ENCODE measurements around the gene RABGAP1L.
A peak's percentile ranks its signal among the peaks of the same experiment; 100 is the strongest.

The RABGAP1L gene

GRCh38 chr1:174996476-174996875, 837.2 kb downstream of the RABGAP1L start:
- Histone ChIP-seq H3K27me3 (replicated peaks; ENCODE audit: control insufficient read depth, insufficient read depth, low read length) (no peaks in the 10 kb centered on the region), H3K36me3 (ENCODE audit: control insufficient read depth, insufficient read depth, low read length) (peaks cover 1% of the 10 kb centered on the region), H3K4me3 (replicated peaks; ENCODE audit: low read depth, low read length) (no peak overlapping the region)
- no peak for DNase-seq (ENCODE audit: extremely low read depth, insufficient read length)
- no peak for TF ChIP-seq CTCF (IDR thresholded peaks at IDR 0.05; ENCODE audit: insufficient read depth, low read length, poor library complexity, severe bottlenecking)

- TF ChIP-seq CTCF (IDR thresholded peaks at IDR 0.05; ENCODE audit: insufficient read depth, low read length, poor library complexity, severe bottlenecking), result no peak
- H3K36me3 ChIP-seq (ENCODE audit: control insufficient read depth, insufficient read depth, low read length), result peaks cover 1% of the 10 kb centered on the region
- no peaks in the 10 kb centered on the region for H3K27me3 ChIP-seq (replicated peaks; ENCODE audit: control insufficient read depth, insufficient read depth, low read length)
- H3K4me3 ChIP-seq (replicated peaks; ENCODE audit: low read depth, low read length), result no peak overlapping the region
- DNase-seq (ENCODE audit: extremely low read depth, insufficient read length), result no peak
Observed at GRCh38 chr1:174997041-174997440, 837.7 kb downstream of the RABGAP1L start.

- H3K36me3 ChIP-seq (ENCODE audit: control insufficient read depth, insufficient read depth, low read length), result no peaks in the 10 kb centered on the region; the same call in 1 of the 2 replicates
- no peak for DNase-seq (ENCODE audit: extremely low read depth, insufficient read length)
Observed at GRCh38 chr1:174998569-174999215, 839.4 kb downstream of the RABGAP1L start.

GRCh38 chr1:174999216-174999935, 840.1 kb downstream of the RABGAP1L start:
- Histone ChIP-seq H3K36me3 (ENCODE audit: control insufficient read depth, insufficient read depth, low read length) (no peaks in the 10 kb centered on the region), H3K4me3 (replicated peaks; ENCODE audit: low read depth, low read length) (peak overlapping the region; percentile 93), H3K27me3 (replicated peaks; ENCODE audit: control insufficient read depth, insufficient read depth, low read length) (no peaks in the 10 kb centered on the region)
- no peak for TF ChIP-seq CTCF (IDR thresholded peaks at IDR 0.05; ENCODE audit: insufficient read depth, low read length, poor library complexity, severe bottlenecking)
- DNase-seq (ENCODE audit: extremely low read depth, insufficient read length), result peak; percentile 99

More at GRCh38 chr1:174998569-174999215, 839.4 kb downstream of the RABGAP1L start:
- H3K27me3 ChIP-seq (replicated peaks; ENCODE audit: control insufficient read depth, insufficient read depth, low read length), result no peaks in the 10 kb centered on the region
- TF ChIP-seq CTCF (IDR thresholded peaks at IDR 0.05; ENCODE audit: insufficient read depth, low read length, poor library complexity, severe bottlenecking), result peak; percentile 73
- H3K4me3 ChIP-seq (replicated peaks; ENCODE audit: low read depth, low read length), result peak overlapping the region; percentile 93

GRCh38 chr1:174999936-175000696, 840.8 kb downstream of the RABGAP1L start, which contains the start of gene CACYBP:
CACYBP (plus strand) TSS chr1:174999947; CDS start chr1:175000181, 234 bp downstream.
- Histone ChIP-seq H3K36me3 (ENCODE audit: control insufficient read depth, insufficient read depth, low read length) (no peaks in the 10 kb centered on the region; the same call in 1 of the 2 replicates), H3K4me3 (replicated peaks; ENCODE audit: low read depth, low read length) (peak within 1 kb of the TSS; percentile 93), H3K27me3 (replicated peaks; ENCODE audit: control insufficient read depth, insufficient read depth, low read length) (no peaks in the 10 kb centered on the region)
- no peak for TF ChIP-seq CTCF (IDR thresholded peaks at IDR 0.05; ENCODE audit: insufficient read depth, low read length, poor library complexity, severe bottlenecking)
- no peak for DNase-seq (ENCODE audit: extremely low read depth, insufficient read length)

Data from GM06990 (cell line).